Measurements from ENCODE around the gene SYTL5.

DNA sequence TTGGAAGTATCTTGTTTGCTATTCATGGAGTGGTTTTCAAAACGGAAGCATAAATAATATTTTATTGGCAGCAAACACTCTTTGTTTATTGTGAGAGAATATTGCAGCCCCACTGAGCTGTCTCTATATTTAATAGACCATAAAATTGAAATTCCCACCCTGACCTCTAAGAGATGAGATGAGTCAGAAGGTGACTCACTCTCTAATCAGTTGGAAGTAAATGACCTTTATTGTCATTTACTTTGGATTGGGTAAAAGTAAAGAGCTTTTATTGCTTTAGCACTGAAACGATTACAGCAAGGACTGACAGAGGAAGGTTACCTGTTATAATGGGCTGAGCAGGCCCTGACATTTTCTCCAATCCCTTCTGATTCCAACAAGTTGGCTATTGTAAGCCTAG, 55.0 kb downstream of the SYTL5 start:
- TF ChIP-seq POLR2A (IDR thresholded peaks at IDR 0.05; ENCODE audit: low read depth, low read length) = no peak
- no peak for TF ChIP-seq TAF1 (IDR thresholded peaks at IDR 0.05; ENCODE audit: low read depth, low read length)
- TF ChIP-seq POU2F2 (IDR thresholded peaks at IDR 0.05; ENCODE audit: low read depth, low read length) = no peak
- no peak for TF ChIP-seq POLR2AphosphoS5 (IDR thresholded peaks at IDR 0.05; ENCODE audit: low read depth, low read length)
- no peak for TF ChIP-seq SPI1 (IDR thresholded peaks at IDR 0.05; ENCODE audit: low read depth, low read length)
- no peak for TF ChIP-seq PAX5 (IDR thresholded peaks at IDR 0.05; ENCODE audit: insufficient read depth, low read length, severe bottlenecking)
